Hepatocyte (in vitro differentiated cells): ENCODE results near the gene NLRC5.

ENCODE experiments used
- EZH2 ChIP-seq: fragments of 200-600 bp; sonication (generic); IDR thresholded peaks from 2 replicates; pipeline ENCODE4 v1.6.1; 2016; ENCODE audit warnings: antibody characterized with exemption, mild to moderate bottlenecking, borderline replicate concordance
- EZH2phosphoT487 ChIP-seq: fragments of 200-600 bp; sonication (generic); IDR thresholded peaks from one replicate; pipeline ENCODE4 v1.6.1; 2018; ENCODE audit warnings: antibody characterized with exemption, mild to moderate bottlenecking, low read depth, moderate library complexity; ENCODE audit not compliant: unreplicated experiment, severe bottlenecking
- TF ChIP-seq, protein P1 (sequence below): fragments of 200-600 bp; sonication (generic); IDR thresholded peaks from 2 replicates; pipeline ENCODE4 v1.5.1; 2016; ENCODE audit warnings: antibody characterized with exemption, mild to moderate bottlenecking; ENCODE audit not compliant: poor library complexity

DNA sequence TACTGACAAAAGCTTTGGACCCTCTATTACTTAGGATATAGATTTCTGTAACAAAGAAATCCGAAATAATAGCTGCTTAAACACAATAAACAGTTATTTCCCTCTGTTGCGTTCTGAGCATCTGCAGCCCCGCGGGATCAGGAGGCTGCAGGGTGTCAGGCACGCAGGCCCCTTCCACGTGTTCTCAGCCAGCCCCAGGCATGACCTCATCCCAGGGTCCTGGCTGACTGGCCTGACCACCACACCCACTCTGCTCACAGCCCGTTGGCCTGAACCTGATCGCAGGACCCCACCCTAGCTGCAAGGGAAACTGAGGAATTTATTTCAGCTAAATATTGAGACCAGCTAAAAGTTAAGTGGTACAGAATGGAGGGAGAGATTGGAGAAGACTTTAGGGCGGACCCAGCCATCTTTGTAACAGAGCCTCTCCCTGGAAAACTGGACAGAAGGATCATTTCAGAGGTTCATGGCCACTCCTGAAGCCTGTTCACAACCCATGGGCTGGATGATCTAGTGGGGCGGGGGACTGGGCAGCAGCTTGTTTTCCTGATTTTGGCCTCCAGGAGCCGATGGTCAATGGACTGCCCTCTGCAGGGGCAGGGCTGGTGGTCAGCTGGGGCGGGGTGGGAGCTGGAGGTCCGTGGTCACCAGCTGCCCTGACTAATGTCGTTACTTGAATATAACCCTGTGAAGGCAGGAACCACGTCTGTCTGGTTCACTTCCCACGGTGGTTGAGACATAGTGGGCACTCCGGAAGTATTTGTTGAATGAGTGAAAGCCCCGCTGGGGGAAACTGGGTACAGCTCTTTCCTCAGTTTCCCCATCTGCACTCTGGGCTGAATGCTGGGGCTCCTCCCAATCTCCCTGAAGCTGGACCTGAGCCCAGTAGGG is 16.7 kb upstream of the NLRC5 start:
- TF ChIP-seq, protein P1, sequence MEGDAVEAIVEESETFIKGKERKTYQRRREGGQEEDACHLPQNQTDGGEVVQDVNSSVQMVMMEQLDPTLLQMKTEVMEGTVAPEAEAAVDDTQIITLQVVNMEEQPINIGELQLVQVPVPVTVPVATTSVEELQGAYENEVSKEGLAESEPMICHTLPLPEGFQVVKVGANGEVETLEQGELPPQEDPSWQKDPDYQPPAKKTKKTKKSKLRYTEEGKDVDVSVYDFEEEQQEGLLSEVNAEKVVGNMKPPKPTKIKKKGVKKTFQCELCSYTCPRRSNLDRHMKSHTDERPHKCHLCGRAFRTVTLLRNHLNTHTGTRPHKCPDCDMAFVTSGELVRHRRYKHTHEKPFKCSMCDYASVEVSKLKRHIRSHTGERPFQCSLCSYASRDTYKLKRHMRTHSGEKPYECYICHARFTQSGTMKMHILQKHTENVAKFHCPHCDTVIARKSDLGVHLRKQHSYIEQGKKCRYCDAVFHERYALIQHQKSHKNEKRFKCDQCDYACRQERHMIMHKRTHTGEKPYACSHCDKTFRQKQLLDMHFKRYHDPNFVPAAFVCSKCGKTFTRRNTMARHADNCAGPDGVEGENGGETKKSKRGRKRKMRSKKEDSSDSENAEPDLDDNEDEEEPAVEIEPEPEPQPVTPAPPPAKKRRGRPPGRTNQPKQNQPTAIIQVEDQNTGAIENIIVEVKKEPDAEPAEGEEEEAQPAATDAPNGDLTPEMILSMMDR, result no peak
- TF ChIP-seq EZH2 (no peak), EZH2phosphoT487 (no peak)
